GM12892 (cell line): ENCODE measurements around the gene NEAT1.

Experiments
- DNase-seq: peaks from one replicate; pipeline ENCODE4 v3.0.0; 2011; ENCODE audit not compliant: insufficient read length
- FAIRE-seq: peaks from 2 replicates; lab custom pipeline; 2011; peaks lifted over from hg19 to GRCh38; lab: Jason Lieb, UNC
- POLR2A ChIP-seq: IDR thresholded peaks from 2 replicates; pipeline ENCODE4 v1.6.1; 2011; ENCODE audit warnings: low read depth, low read length, control low read depth
- POLR2AphosphoS5 ChIP-seq: IDR thresholded peaks from 2 replicates; pipeline ENCODE4 v1.6.1; 2011; ENCODE audit warnings: low read depth, low read length, control low read depth
- TAF1 ChIP-seq: IDR thresholded peaks from 2 replicates; pipeline ENCODE4 v1.6.1; 2011; ENCODE audit warnings: low read depth, mild to moderate bottlenecking, control low read depth, low read length, borderline replicate concordance

NEAT1 gene

DNA sequence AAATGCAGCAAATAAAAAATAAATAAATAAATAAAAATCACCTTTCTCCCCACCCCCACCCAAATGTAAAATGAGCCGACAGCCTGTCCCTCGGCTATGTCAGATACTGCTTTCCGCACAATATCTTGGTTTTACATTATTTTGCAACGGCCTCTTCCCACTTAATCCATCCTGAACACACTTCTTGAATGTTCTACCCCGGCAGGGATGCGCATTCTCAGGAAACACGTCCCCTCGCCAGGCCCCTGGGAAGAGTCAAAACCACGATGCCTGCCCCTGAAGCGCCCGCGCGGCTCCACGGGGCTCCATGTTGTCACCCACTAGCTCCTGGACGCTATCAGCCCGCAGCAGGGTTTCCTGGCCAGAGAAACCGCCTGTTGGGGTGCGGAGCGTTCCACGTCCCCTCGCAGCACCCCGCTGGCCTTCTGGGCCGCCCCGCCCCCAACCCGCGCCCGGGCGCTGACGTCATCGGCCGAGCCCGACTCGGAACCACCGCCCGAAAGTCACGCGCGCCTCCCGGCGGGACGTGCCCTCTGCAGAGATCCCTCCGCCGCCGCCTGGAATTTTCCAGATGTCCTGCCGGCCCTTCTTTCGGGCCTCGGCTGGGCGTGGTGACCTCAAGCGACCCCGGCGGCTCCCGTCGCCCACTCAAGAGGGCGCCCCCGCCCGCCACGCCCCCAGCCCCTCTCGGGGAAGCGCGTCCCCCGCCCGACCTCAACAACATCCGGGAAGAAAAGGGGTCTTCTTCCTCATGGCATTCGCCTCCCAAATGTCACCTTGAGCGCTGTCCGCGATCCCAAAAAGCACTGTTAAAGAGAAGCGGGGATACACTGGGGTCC lies 585 bp upstream of the NEAT1 start:
- FAIRE-seq (peak; percentile 91), DNase-seq (no peak)
- TF ChIP-seq POLR2AphosphoS5 (no peak), POLR2A (no peak), TAF1 (peak; percentile 60; the same call in 1 of the 2 replicates)

DNA sequence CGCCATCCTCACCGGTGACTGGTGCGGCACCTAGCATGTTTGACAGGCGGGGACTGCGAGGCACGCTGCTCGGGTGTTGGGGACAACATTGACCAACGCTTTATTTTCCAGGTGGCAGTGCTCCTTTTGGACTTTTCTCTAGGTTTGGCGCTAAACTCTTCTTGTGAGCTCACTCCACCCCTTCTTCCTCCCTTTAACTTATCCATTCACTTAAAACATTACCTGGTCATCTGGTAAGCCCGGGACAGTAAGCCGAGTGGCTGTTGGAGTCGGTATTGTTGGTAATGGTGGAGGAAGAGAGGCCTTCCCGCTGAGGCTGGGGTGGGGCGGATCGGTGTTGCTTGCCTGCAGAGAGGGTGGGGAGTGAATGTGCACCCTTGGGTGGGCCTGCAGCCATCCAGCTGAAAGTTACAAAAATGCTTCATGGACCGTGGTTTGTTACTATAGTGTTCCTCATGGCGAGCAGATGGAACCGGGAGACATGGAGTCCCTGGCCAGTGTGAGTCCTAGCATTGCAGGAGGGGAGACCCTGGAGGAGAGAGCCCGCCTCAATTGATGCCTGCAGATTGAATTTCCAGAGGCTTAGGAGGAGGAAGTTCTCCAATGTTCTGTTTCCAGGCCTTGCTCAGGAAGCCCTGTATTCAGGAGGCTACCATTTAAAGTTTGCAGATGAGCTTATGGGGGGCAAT lies 1.1 kb downstream of the NEAT1 start:
- no peak for DNase-seq
- no peak for FAIRE-seq
- TF ChIP-seq POLR2A: peak; percentile 71
- TF ChIP-seq TAF1: no peak
- peak; percentile 90 for TF ChIP-seq POLR2AphosphoS5

DNA sequence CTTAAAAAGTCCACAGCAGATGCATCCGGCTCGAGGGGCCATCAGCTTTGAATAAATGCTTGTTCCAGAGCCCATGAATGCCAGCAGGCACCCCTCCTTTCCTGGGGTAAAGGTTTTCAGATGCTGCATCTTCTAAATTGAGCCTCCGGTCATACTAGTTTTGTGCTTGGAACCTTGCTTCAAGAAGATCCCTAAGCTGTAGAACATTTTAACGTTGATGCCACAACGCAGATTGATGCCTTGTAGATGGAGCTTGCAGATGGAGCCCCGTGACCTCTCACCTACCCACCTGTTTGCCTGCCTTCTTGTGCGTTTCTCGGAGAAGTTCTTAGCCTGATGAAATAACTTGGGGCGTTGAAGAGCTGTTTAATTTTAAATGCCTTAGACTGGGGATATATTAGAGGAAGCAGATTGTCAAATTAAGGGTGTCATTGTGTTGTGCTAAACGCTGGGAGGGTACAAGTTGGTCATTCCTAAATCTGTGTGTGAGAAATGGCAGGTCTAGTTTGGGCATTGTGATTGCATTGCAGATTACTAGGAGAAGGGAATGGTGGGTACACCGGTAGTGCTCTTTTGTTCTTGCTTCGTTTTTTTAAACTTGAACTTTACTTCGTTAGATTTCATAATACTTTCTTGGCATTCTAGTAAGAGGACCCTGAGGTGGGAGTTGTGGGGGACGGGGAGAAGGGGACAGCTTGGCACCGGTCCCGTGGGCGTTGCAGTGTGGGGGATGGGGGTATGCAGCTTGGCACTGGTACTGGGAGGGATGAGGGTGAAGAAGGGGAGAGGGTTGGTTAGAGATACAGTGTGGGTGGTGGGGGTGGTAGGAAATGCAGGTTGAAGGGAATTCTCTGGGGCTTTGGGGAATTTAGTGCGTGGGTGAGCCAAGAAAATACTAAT lies 1.9 kb downstream of the NEAT1 start:
- TF ChIP-seq POLR2A (peak; percentile 62), POLR2AphosphoS5 (peak; percentile 87), TAF1 (no peak)
- no peak for FAIRE-seq
- no peak for DNase-seq

DNA sequence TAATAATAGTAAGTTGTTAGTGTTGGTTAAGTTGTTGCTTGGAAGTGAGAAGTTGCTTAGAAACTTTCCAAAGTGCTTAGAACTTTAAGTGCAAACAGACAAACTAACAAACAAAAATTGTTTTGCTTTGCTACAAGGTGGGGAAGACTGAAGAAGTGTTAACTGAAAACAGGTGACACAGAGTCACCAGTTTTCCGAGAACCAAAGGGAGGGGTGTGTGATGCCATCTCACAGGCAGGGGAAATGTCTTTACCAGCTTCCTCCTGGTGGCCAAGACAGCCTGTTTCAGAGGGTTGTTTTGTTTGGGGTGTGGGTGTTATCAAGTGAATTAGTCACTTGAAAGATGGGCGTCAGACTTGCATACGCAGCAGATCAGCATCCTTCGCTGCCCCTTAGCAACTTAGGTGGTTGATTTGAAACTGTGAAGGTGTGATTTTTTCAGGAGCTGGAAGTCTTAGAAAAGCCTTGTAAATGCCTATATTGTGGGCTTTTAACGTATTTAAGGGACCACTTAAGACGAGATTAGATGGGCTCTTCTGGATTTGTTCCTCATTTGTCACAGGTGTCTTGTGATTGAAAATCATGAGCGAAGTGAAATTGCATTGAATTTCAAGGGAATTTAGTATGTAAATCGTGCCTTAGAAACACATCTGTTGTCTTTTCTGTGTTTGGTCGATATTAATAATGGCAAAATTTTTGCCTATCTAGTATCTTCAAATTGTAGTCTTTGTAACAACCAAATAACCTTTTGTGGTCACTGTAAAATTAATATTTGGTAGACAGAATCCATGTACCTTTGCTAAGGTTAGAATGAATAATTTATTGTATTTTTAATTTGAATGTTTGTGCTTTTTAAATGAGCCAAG lies 2.7 kb downstream of the NEAT1 start:
- TF ChIP-seq TAF1: no peak
- TF ChIP-seq POLR2A: peak; percentile 94
- peak; percentile 98 for TF ChIP-seq POLR2AphosphoS5
- no peak for DNase-seq
- FAIRE-seq: no peak

DNA sequence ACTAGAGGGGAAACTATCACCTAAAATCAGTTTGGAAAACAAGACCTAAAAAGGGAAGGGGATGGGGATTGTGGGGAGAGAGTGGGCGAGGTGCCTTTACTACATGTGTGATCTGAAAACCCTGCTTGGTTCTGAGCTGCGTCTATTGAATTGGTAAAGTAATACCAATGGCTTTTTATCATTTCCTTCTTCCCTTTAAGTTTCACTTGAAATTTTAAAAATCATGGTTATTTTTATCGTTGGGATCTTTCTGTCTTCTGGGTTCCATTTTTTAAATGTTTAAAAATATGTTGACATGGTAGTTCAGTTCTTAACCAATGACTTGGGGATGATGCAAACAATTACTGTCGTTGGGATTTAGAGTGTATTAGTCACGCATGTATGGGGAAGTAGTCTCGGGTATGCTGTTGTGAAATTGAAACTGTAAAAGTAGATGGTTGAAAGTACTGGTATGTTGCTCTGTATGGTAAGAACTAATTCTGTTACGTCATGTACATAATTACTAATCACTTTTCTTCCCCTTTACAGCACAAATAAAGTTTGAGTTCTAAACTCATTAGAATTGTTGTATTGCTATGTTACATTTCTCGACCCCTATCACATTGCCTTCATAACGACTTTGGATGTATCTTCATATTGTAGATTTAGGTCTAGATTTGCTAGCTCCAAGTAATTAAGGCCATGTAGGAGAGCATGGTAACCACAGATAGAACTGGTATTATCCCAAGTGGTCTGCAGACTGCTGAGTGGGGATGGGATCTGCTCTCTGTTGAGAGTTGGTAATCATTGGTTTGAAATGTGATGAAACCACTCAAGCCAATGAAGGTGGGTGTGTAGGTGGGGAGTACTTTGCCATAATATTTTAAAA lies 3.6 kb downstream of the NEAT1 start:
- FAIRE-seq (peak; percentile 60), DNase-seq (no peak)
- TF ChIP-seq POLR2AphosphoS5 (peak; percentile 90), POLR2A (peak; percentile 75), TAF1 (no peak)

DNA sequence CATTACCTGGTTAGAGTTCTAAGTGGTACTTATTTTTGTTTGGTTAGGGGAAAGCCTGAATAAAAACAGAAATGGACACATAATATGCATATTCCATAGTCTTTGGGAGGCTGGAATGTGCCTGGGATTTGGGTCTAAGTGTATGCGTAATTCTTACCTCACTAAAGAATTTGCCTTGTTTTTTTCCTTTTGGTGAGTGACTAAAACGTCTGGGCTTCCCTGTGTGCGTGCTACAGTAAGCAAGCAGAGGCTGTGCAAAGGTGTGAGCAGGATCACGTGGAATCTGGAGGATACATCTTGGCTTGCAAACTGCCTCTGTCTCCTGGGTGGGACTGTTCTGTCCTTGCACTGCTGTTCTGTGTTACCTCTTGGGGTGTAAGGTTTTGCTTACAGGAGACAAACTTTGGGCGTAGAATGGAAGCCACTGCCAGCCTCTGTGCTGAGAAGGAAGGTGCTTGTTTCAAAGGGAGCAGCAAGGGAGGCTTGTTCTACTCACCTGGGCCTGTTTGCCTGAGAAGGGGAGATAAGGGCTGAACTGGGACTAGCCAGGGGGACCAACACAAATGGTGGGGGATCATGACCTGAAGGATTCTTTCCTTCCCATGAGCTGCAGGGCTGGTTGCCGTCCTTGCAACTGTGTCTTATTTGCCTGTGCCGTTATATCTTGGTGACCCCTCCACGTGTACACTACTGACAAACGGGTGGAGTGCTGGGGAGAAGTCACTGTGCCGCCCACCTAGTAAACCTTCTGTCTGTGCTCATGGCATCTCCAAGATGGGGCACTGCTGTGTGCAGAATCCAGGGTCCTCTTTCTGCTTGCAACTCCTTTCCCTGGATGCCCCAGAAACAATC lies 4.5 kb downstream of the NEAT1 start:
- peak; percentile 70 for FAIRE-seq
- DNase-seq: no peak
- peak; percentile 91 for TF ChIP-seq POLR2A
- TF ChIP-seq POLR2AphosphoS5: peak; percentile 93
- no peak; the same call in 1 of the 2 replicates for TF ChIP-seq TAF1

DNA sequence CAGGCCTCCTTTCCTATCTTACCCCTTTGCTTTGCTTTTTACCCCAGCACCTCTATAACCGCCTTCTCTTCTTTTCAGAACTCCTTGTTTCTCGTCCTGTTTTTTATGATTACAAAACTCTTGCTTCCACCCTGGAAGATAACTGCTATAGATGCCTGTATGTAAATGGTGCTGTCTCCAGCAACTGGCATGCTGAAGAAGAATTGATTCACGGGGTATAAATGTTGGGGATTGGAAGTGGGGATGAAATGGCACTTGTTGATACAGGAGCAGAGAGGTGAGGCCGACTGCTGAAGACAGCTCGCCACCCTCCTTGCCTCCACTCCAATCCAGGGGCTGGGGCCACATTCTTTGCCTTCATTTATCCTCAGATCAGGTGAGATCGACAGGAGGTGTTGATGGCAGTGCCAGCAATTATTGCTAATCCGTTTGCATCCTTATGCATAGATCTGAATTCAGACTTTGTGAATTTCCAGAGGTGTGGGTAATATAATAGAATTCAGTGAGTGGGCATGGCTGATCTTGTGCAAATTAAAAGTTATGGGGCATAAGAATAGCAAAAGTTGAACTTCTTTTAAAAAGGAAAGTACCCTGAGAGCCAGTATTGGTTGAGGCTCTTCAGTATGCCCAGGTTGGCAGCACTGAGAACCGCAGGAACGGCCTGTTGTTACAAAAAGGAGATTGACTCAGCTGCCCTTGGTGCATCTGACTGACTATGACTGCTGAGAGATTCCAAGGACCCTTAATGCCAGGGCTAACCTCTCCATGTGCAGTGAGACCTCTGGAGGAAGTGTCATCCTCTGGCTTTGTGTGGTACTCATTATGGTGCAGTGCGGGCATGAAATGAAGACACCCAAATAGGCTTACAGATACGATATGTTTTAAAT lies 5.3 kb downstream of the NEAT1 start:
- TF ChIP-seq TAF1 (no peak), POLR2A (peak; percentile 42; the same call in 1 of the 2 replicates), POLR2AphosphoS5 (peak; percentile 69; the same call in 1 of the 2 replicates)
- DNase-seq (no peak), FAIRE-seq (peak; percentile 5)

DNA sequence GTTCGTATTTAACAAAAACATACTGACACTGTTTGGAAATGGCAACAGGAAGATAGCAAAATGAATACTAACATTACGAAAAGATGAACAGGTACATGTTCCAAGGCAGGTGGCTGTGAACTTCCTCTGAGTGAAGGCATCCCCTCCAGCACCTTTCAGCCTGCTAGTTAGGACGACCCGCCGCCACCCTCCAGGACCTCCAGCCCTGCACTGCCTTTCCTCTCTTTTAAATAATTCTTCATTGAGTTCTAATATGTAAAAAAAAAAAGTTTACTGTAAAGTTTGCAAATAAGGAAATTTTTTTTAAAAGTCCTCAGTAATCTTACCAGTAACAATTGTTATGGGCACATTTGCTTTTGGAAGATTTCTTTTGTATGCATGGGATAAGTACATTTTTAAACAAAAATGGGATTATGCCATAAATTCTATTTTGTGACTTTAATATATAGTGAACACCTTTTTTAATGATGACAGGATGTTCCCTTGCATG lies 6.0 kb downstream of the NEAT1 start:
- DNase-seq: no peak
- FAIRE-seq: peak; percentile 38

More for the DNA sequence above, 6.0 kb downstream of the NEAT1 start:
- TF ChIP-seq POLR2AphosphoS5: no peak; the same call in 1 of the 2 replicates
- TF ChIP-seq POLR2A: no peak
- no peak for TF ChIP-seq TAF1
